Right forelimb (tissue), 1 donor: ENCODE measurements around the gene PTPN4.

Experiments used
- DNase-seq: peaks from one replicate; pipeline ENCODE4 v3.0.0-alpha.2; 2018

The PTPN4 gene

GRCh38 chr2:119732601-119733164 lies 27.0 kb upstream of the PTPN4 start:
- peak; percentile 17 for DNase-seq

GRCh38 chr2:119734047-119734446 lies 25.7 kb upstream of the PTPN4 start:
- DNase-seq, result peak; percentile 40

- DNase-seq, result peak; percentile 18
Measured at GRCh38 chr2:119735565-119735964, 24.2 kb upstream of the PTPN4 start.

DNA sequence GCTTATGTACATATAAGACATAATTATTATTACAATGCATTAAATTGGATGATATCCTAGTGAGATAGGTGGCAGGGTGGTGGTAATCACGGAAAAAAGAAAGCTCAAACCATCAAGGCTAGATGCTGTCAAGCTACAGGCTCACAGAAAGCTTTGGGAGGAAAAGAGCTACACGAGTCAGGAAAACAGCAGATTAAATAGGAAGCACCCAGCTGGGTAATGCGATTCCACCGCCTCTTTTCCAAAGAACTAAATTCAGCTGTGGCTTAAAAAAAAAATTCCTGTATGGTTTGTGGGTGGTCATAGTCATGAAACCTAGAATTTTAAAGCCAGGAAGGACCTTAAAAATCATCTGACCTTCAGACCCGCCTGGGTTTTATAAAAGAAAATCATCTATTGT lies 23.7 kb upstream of the PTPN4 start:
- peak; percentile 23 for DNase-seq

GRCh38 chr2:119739580-119740255 lies 20.0 kb upstream of the PTPN4 start:
- peak; percentile 30 for DNase-seq

DNA sequence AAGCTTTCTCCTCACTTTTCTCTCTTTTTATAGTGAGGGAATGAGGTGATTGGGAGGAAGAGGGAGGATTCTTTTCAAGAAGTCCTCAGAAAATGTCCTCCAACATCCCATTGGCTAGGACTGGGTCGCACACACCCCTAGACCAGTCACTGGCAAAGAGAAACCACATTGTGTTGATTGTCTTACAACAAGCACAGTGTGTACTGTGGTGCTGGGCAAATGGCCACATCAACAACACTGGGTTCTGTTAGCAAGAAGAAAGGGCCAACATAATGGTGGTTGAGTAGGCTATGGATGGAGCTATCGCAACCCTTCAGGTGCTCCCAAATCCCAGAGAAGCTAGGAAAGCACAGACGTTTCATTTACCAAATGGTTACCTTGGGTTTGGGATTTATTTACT lies 18.7 kb upstream of the PTPN4 start:
- no peak for DNase-seq

DNA sequence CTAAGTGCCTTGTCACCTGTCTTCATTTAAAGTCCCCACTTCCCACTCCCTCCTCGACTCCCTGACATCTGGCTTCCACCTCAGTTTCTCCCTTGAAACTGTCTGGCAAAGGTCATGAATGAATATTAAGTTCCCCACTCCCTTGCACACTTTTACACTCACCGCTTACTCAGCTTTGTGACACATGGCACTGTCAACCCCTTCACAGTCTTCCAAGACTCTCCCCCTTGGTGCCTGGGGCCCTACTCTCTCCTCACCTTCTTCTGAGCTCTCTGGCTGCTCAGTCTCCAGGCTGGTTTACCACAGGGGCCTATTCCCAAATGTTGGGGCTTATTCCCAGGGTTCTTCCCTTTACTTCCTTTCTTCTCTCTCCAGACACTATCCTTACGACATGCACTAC lies 17.9 kb upstream of the PTPN4 start:
- DNase-seq, result no peak

DNA sequence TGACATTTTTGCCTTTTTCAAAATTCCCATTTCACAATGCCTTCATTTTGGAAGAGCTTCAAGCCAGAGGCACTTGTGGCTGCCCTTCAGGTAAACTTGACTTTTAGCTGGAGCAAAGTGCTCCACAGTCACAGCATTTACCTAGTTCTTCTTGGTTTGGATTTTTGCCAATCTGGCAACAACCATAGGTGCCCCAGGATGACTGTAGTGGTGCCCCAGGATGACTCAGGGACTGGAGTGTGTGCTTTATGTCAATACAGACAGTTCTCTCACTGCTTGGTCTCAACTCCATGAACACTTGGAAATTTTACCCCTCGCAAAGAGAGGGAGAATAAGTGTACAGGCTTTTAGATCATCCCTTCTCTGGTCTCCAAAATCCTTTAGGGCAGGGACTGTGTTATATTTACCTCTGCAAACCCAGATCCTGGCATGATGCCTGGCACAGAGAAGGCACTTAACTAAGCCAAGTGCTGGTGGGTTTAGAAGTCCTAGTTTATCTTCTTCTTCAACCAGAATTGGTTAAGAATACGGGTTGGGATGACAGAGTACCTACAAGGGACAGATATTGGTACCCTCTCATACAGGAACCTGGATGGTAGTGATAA lies 15.3 kb upstream of the PTPN4 start:
- peak; percentile 25 for DNase-seq

- peak; percentile 19 for DNase-seq
Measured at GRCh38 chr2:119745566-119745965, 14.2 kb upstream of the PTPN4 start.

GRCh38 chr2:119746836-119747686 lies 12.7 kb upstream of the PTPN4 start:
- no peak for DNase-seq

DNA sequence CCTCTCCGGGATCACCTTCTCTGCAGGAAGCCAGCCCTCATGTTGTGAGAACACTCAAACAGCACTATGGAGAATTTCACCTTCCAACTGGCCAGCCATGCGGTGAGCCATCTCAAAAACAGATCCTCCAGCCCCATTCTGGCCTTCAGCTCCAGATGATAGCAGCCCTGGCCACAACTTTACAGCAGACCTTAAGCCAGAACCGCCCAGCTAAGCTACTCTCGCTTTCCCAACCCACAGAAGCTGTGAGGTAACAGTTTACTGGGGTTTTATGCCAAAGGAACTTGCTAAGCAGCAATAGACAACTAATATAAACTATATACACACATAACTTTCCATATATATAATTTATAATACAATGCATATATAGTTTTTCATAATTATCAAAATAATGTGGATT lies 11.6 kb upstream of the PTPN4 start:
- no peak for DNase-seq

DNA sequence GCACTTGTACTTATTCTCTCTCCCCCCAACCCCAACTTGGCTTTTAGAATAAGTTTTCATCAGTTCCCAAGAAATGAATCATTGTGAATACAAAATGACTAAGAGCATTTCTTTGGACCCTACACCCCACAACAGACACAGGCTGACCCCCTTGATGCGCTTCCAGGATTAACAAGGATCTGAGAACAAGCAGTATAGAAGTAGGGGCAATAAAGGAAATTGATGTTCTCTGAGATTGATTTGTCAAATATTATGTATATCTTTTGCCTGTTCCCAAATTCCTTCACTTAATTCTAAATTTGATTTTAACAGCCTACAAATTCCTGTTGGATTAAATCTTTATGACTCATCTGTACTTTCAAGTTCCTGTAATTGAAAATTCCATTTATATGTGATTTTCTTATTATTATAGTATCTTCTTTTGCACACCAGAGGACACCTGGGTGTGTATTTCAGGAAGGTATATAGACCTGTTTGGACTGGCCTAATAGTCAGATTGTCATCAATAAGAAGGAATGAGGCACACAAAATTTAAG lies 10.2 kb upstream of the PTPN4 start:
- DNase-seq, result no peak

GRCh38 chr2:119751706-119752105 lies 8.0 kb upstream of the PTPN4 start:
- DNase-seq, result no peak

DNA sequence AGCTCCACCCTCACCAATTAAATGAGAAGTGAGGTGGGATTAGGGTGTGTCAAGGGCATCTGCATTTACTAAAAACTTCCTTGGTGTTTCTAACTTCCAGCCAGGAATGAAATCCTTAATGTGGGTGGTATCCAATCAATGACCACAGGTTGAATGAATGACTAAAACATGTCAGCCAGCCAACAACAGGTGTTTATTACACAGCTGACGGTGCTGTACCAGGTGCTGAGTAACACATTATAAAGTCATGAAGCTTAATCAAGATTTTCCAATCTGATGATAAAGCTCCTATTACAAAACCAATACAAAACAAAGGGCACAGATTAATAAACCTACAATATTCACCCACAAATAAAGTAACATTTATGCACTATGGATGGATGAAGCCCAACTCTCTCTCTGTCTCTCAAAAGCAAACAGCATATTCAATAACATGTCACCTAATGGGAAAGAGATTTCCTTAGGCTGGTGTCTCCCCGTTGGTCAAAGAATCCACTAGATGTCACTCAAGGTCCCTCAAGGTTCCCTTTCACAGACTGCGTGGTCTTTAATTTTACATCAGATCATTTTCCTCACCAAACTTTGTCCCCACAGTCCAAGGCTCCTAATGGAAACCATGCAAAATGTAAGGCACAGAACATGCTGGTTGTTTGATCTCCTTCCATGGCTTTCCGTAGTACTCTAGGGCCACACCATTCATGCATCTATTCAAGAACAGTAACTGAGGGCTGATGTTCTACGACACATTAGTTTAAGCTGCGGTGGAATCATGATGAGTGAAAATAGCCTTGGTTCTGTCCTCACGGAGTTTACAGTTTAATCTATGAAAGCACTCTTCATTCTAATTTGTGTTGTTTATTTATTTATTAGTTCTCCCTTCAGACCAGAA lies 6.4 kb upstream of the PTPN4 start:
- DNase-seq, result no peak

DNA sequence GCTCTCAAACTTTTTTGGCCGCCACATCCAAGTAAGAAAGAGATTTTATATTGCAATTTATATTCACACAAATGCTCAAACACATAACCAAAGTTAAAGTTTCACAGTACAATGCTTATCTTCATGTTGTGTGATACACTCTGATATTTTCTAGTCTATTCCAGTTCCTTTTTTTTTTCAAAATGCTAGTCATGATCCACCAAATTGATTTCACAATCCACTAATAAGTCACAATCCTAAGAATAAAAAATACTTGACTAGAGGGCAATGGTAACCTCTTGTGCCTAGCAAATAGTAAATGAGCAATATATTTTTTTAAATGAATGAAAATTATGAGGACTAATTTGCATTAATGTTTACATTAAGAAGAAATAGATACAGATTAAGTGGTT lies 5.8 kb upstream of the PTPN4 start:
- DNase-seq, result no peak

- DNase-seq, result no peak
Measured at GRCh38 chr2:119755906-119756305, 3.8 kb upstream of the PTPN4 start.

DNA sequence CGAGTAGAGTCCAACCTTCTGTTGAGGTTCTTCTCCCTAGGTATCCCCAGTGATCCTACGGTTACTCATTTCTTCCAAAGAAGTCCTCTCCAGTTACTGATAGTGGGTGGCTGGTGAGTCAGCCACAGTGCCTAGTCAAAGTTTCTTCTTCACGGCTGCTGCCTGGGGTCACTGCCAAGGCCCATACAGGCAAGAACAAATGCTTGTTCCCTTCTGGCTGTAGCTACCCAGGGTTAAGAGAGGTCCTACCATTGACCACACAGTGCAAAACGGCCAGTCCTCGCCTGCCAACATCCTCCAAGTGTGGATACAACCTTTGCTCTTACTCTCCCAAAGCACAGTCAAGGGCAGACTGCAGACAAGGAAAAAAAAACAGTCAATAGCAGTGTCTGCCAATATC lies 2.9 kb upstream of the PTPN4 start:
- no peak for DNase-seq

DNA sequence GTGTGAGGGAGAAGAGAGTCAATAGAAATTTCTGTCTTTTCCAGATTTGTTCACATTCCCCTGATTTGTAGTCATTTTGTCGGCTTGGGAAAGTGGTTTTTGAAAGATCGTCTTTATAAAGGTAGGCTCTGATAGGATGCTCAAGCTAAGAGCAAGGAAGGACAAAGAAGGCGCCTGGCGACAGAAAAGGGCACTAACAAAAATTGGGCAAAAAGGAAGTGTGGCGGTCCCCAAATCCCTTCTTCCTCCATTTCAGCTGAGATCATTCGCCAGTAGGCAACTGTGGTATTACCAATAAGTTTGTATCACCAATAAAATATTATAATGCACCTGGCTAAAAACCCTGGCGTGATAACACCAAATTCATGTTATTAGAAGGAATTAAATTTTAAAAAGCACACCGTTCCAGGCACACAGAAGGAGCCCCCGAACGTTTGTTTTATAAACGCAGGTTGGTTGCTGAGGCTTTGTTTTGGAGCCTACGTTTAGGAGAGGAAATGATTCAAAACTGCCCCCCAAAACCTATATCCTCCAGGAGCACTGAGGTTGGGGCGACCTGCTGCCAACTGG lies 756 bp upstream of the PTPN4 start:
- no peak for DNase-seq

- DNase-seq, result no peak
Measured at GRCh38 chr2:119760237-119760955, 674 bp downstream of the PTPN4 start.

DNA sequence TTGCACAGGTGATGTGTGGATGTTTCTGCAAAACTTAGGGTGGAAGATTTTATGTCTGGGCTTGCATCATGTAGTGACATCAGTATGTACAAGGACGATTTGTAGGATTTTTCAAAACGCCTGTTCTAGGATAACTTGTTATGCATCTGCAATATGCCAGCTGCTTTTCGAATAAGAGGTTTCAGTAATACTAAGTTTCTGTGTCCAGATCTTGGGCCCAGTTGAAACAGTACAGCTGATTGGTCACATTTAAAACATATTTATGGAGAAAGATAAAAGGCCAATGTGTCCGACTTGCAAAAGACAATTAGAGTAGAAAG lies 1.2 kb downstream of the PTPN4 start:
- DNase-seq, result no peak

GRCh38 chr2:119764832-119765231 lies 5.1 kb downstream of the PTPN4 start:
- no peak for DNase-seq
